ENCODE data around the gene AUTS2.

AUTS2 gene

DNA sequence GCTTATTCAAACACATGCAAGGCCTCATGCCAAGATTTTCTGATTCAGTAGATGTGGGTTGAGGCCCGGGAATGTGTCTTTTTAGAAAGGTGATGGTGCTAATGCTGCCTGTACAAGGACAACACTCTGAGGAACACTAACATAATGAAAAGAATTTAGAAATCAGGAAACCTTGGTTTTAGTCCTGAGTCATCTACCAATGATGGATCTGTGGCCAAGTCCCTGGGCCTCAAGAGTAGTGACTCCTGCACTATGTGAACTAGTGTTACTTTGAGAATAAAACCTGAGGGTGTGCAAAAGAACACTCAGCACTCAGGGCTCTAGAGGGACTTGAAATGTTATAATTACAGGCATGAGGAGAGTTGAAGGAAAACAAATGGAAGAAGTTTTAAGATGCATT is 792.0 kb downstream of the AUTS2 start:
- TF ChIP-seq, protein P1, sequence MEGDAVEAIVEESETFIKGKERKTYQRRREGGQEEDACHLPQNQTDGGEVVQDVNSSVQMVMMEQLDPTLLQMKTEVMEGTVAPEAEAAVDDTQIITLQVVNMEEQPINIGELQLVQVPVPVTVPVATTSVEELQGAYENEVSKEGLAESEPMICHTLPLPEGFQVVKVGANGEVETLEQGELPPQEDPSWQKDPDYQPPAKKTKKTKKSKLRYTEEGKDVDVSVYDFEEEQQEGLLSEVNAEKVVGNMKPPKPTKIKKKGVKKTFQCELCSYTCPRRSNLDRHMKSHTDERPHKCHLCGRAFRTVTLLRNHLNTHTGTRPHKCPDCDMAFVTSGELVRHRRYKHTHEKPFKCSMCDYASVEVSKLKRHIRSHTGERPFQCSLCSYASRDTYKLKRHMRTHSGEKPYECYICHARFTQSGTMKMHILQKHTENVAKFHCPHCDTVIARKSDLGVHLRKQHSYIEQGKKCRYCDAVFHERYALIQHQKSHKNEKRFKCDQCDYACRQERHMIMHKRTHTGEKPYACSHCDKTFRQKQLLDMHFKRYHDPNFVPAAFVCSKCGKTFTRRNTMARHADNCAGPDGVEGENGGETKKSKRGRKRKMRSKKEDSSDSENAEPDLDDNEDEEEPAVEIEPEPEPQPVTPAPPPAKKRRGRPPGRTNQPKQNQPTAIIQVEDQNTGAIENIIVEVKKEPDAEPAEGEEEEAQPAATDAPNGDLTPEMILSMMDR (IDR thresholded peaks at IDR 0.05; ENCODE audit: low read depth, low read length) = no peak
- no peak overlapping the region for H3K4me3 ChIP-seq (replicated peaks in 1 of 2; ENCODE audit: low read depth in 2 of 2, low read length in 2 of 2)
- DNase-seq (ENCODE audit: low read depth in 2 of 2) = no peak

DNA sequence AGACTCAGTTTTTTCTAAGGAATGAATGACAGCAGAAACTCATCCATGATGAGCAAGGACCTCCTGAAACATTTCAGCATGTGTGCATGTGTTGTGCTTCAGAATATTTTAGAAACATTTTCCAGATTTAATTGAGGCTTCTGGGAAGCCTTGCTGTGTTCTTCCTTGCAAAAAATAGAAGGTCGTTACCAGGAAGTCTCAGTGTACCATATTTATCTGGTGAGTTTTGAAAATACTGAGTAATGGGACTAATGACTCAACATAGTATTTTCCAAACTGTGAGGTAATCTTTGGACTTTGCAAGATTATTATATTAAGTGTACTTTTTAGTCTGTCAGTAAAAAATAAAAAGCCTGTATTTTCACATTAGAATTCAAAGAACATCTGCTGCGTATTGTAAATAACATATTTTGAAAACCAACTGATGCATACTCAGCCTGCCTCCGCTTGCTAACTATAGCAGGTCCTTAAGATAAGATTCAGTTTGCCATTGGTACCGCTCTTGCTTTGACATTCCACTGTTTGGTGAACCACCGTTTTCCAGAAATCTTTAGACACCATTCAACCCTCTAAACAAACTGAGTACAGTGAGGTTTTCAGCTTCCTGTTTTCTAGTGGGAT is 794.1 kb downstream of the AUTS2 start:
- no peak overlapping the region for H3K4me3 ChIP-seq (replicated peaks in 1 of 2; ENCODE audit: low read depth in 2 of 2, low read length in 2 of 2)
- TF ChIP-seq, protein P1 (IDR thresholded peaks at IDR 0.05; ENCODE audit: low read depth, low read length) = no peak
- DNase-seq (ENCODE audit: low read depth in 2 of 2) = peak in 1 of 2 donors; percentile 20

DNA sequence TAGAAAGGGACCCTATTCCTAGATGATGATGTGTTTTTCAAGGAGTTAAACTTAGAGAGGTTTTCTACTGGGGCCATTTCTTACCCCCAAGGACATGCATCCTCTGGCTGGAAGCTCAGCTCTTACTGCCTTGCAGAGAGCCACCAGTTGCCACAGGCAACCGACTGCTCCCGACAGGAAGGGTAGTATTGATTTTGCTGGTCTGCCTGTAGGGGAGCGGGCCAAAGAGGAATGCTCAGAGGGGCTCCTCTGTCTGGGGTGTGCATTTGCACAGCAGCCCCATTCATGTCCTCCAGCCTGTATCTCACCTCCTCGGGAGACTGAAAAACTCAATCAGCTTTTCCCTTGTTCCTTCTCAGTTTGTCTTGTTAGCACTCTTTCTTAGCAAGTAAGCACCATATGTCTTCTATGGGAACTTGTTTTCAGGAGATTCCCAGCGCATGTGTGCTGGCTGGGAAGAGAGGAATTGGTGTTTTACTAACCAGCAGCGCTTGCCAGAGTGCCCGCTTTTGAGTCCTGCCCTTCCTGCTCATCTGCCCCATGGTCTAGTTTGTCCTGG is 794.7 kb downstream of the AUTS2 start:
- no peak for DNase-seq (ENCODE audit: low read depth in 2 of 2)
- H3K4me3 ChIP-seq (replicated peaks in 1 of 2; ENCODE audit: low read depth in 2 of 2, low read length in 2 of 2) = no peak overlapping the region
- TF ChIP-seq, protein P1 (IDR thresholded peaks at IDR 0.05; ENCODE audit: low read depth, low read length) = no peak

DNA sequence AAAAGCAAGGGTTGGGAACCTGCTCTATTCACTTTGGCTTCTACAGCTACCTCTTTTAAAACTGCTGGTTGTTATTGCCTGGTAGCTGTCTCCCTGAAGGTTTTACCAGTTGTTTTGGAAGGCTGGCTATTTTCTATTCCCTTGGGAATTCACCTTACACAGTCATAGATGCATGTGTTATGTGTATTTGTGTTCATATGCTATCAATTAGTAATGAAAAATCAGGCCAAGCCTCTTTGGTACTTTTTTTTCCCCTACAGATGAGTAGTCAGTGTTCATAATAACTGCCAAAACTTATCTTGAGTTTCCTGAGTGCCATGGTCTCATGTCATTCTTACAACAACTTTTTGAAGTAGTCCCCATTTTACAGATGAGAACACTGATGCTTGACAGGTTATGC is 795.7 kb downstream of the AUTS2 start:
- TF ChIP-seq, protein P1 (IDR thresholded peaks at IDR 0.05; ENCODE audit: low read depth, low read length) = no peak
- no peak overlapping the region for H3K4me3 ChIP-seq (replicated peaks in 1 of 2; ENCODE audit: low read depth in 2 of 2, low read length in 2 of 2)
- no peak for DNase-seq (ENCODE audit: low read depth in 2 of 2)

DNA sequence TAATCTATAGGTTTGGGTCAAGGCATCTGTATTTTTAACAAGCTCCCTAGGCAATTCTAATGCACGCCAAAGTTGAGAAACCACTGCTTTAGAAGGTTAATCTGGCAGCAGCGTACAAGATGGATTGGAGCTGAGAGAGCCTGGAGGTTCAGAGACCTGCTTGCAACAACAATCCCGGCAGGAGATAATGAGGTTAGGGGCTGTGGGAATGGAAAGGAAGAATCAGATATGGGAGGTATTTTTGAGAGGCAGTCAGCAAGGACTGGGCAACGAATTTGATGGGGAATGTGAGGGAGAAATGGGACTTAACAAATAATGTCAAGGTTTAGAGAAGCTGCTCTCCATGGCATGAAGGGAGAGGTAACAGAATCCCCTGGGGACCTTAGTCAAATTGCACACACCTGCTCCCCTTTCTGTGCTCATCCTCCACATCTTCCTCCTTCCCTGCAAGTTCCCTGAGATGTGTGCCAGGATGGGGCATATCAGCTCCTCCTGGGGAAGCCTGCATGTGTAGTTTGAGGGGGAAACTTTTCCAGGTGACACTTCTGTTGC is 802.6 kb downstream of the AUTS2 start:
- H3K4me3 ChIP-seq (replicated peaks in 1 of 2; ENCODE audit: low read depth in 2 of 2, low read length in 2 of 2) = no peak overlapping the region
- no peak for DNase-seq (ENCODE audit: low read depth in 2 of 2)
- TF ChIP-seq, protein P1 (IDR thresholded peaks at IDR 0.05; ENCODE audit: low read depth, low read length) = no peak

DNA sequence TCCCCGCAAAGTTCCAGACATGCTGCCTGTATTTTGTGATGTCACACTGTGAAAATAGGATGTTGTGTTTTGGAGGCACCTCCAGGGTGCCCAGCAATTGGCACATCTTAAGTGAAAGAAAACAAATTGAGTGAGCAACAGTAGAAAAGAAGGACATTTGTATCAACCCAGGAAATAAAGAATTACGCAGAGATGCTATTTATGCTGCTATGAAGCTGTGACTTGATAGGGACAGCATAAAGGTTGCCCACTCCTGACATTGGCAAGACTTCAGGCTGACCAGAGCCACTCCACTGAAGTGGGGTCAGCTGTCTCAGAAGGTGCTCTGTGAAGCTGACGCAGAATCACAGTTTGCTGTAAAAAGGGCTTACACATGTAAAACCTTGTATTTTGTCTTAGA is 803.8 kb downstream of the AUTS2 start:
- H3K4me3 ChIP-seq (replicated peaks in 1 of 2; ENCODE audit: low read depth in 2 of 2, low read length in 2 of 2) = no peak overlapping the region
- TF ChIP-seq, protein P1 (IDR thresholded peaks at IDR 0.05; ENCODE audit: low read depth, low read length) = no peak
- no peak for DNase-seq (ENCODE audit: low read depth in 2 of 2)
